Mucosa of descending colon (tissue), 3 donors: ENCODE measurements around the gene PRXL2B. TPM values are rescaled to one million over a fixed set of nuclear protein-coding genes. Genes with fewer than 3 reads are reported as not detected.

Experiments
- ATAC-seq: fragments of 200-7000 bp; cut with Tn5 transposase; one replicate; pipeline ENCODE4 v1.9.1; 2020; ENCODE audit warnings: mild to moderate bottlenecking, moderate library complexity
- DNase-seq, 3 donors: peaks; one replicate each; pipeline ENCODE4 v3.0.0-alpha.2; 2020
- H3K36me3 ChIP-seq: fragments of 200-600 bp; one replicate; pipeline ENCODE4 v1.8.0; 2021; ENCODE audit warnings: low read depth, mild to moderate bottlenecking
- H3K4me1 ChIP-seq: fragments of 200-600 bp; one replicate; pipeline ENCODE4 v1.8.0; 2021; ENCODE audit warnings: low read depth, mild to moderate bottlenecking
- H3K4me3 ChIP-seq: fragments of 200-600 bp; one replicate; pipeline ENCODE4 v1.8.0; 2021; ENCODE audit warnings: mild to moderate bottlenecking
- H3K9me3 ChIP-seq: fragments of 200-600 bp; one replicate; pipeline ENCODE4 v1.8.0; 2021; ENCODE audit warnings: mild to moderate bottlenecking
- CTCF ChIP-seq: fragments of 200-600 bp; IDR thresholded peaks from one replicate; pipeline ENCODE4 v1.8.0; 2022; ENCODE audit warnings: antibody characterized with exemption, mild to moderate bottlenecking
- intact Hi-C, 2 donors: fragments of 100-400 bp; cut with DNase I in 1 of 2; cut with micrococcal nuclease in 1 of 2; formaldehyde crosslinking; loops; one replicate each; pipeline versions ENCODE4 v1.11.0 to v1.11.1; 2022; cut with DNase I, micrococcal nuclease
- total RNA-seq, 3 donors: library from RNA; stranded (reverse); fragmentation: NEBNext Ultra II Directional in 2 of 3; extraction: Animal tissue kit (Norgen Biotek cat#: 25700) in 2 of 3; gene quantifications; one replicate each; pipeline versions ENCODE4 v1.2.1 to v1.2.4, GENCODE V29; 2021 to 2023
- donor health status: DM: no; HTN: no; CAD: no; lungs with moderate emphysema.
- donor health status: DM: no; HTN: no; CAD: no.
- donor health status: DM: no; HTN: yes; CAD: no.

The PRXL2B gene
- total RNA-seq, 3 donors from 2014 or later = 45.2 to 65.5 (median 48.3) TPM

GRCh38 chr1:2540816-2541492 lies 45.6 kb upstream of the PRXL2B start:
- Histone ChIP-seq H3K4me1 (peaks cover 51% of the 10 kb centered on the region), H3K36me3 (no peaks in the 10 kb centered on the region), H3K9me3 (no peaks in the 10 kb centered on the region), H3K4me3 (no peak overlapping the region)
- DNase-seq (no peak), ATAC-seq (no peak)
- no peak for TF ChIP-seq CTCF
- intact Hi-C loops = no loop called here

GRCh38 chr1:2541619-2542245 lies 44.8 kb upstream of the PRXL2B start:
- no peaks in the 10 kb centered on the region for H3K36me3 ChIP-seq
- no peaks in the 10 kb centered on the region for H3K9me3 ChIP-seq
- TF ChIP-seq CTCF = no peak
- ATAC-seq (peak; percentile 48), DNase-seq (peak; percentile 92 to 98 (median 95))
- peaks cover 58% of the 10 kb centered on the region for H3K4me1 ChIP-seq
- intact Hi-C loops = no loop called here
- no peak overlapping the region for H3K4me3 ChIP-seq

GRCh38 chr1:2542246-2542915 lies 44.2 kb upstream of the PRXL2B start:
- no peaks in the 10 kb centered on the region for H3K9me3 ChIP-seq
- no peaks in the 10 kb centered on the region for H3K36me3 ChIP-seq
- intact Hi-C loops = no loop called here
- no peak for TF ChIP-seq CTCF
- peaks cover 55% of the 10 kb centered on the region for H3K4me1 ChIP-seq
- DNase-seq (peak in 2 of 3 donors; percentile 44 to 60), ATAC-seq (no peak)
- no peak overlapping the region for H3K4me3 ChIP-seq

- DNase-seq = peak in 2 of 3 donors; percentile 59 to 70
- peaks cover 64% of the 10 kb centered on the region for H3K4me1 ChIP-seq
- no peak for TF ChIP-seq CTCF
These were observed 43.0 kb upstream of the PRXL2B start for GRCh38 chr1:2543543-2544092.

GRCh38 chr1:2544093-2544874 lies 42.3 kb upstream of the PRXL2B start:
- intact Hi-C loops = no loop called here
- H3K36me3 ChIP-seq = no peaks in the 10 kb centered on the region
- peak in 2 of 3 donors; percentile 51 to 65 for DNase-seq
- H3K4me1 ChIP-seq = peaks cover 70% of the 10 kb centered on the region
- no peak overlapping the region for H3K4me3 ChIP-seq
- no peak for ATAC-seq
- no peak for TF ChIP-seq CTCF
- H3K9me3 ChIP-seq = no peaks in the 10 kb centered on the region

More at GRCh38 chr1:2543543-2544092, 43.0 kb upstream of the PRXL2B start:
- ATAC-seq = no peak
- Histone ChIP-seq H3K36me3 (no peaks in the 10 kb centered on the region), H3K4me3 (no peak overlapping the region), H3K9me3 (no peaks in the 10 kb centered on the region)
- intact Hi-C loops = no loop called here
